Heart left ventricle (tissue), 16 donors: ENCODE data around the gene ABCB10. TPM values are rescaled to one million over a fixed set of nuclear protein-coding genes. Genes with fewer than 3 reads are reported as not detected.
"Not testable (repeated sequence)": the region's sequence is repeated elsewhere in the genome, so short reads cannot be mapped to it uniquely, and the experiment has no call there.

Source experiments
- ATAC-seq, 4 donors: fragments of 200-7000 bp; cut with Tn5 transposase; one replicate each; pipeline ENCODE4 v1.9.1; 2020 to 2022; ENCODE audit warnings: moderate library complexity in 4 of 4, mild to moderate bottlenecking in 3 of 4, moderate number of reproducible peaks in 1 of 4
- DNase-seq, 5 donors: peaks; one replicate each; pipeline ENCODE4 v3.0.0-alpha.2; 2020
- H3K27ac ChIP-seq, 12 donors: fragments of 200-600 bp; sonication (generic) in 4 of 12; one replicate each; pipeline versions ENCODE4 v1.5.0 to v1.8.0; 2016 to 2022; ENCODE audit warnings: mild to moderate bottlenecking in 2 of 12
- H3K27me3 ChIP-seq, 9 donors: fragments of 200-600 bp; sonication (generic) in 2 of 9; one replicate each; pipeline versions ENCODE4 v1.5.1 to v1.8.0; 2016 to 2022; ENCODE audit warnings: mild to moderate bottlenecking in 3 of 9
- H3K36me3 ChIP-seq, 9 donors: fragments of 200-600 bp; sonication (generic) in 2 of 9; one replicate each; pipeline versions ENCODE4 v1.5.0 to v1.8.0; 2018 to 2022; ENCODE audit warnings: mild to moderate bottlenecking in 2 of 9
- H3K4me1 ChIP-seq, 12 donors: fragments of 200-600 bp; sonication (generic) in 4 of 12; one replicate each; pipeline versions ENCODE4 v1.5.0 to v1.8.0; 2016 to 2022; ENCODE audit warnings: mild to moderate bottlenecking in 3 of 12
- H3K4me3 ChIP-seq, 12 donors: fragments of 200-600 bp; sonication (generic) in 4 of 12; one replicate each; pipeline versions ENCODE4 v1.5.0 to v1.8.0; 2017 to 2022; ENCODE audit warnings: mild to moderate bottlenecking in 9 of 12, moderate library complexity in 4 of 12
- H3K9me3 ChIP-seq, 12 donors: fragments of 200-600 bp; sonication (generic) in 4 of 12; one replicate each; pipeline versions ENCODE4 v1.5.0 to v1.8.0; 2016 to 2022; ENCODE audit warnings: mild to moderate bottlenecking in 1 of 12
- CTCF ChIP-seq, 12 donors: fragments of 200-600 bp; sonication (generic) in 4 of 12; IDR thresholded peaks; one replicate each; pipeline versions ENCODE4 v1.5.0 to v1.8.0; 2018 to 2022; ENCODE audit warnings: antibody characterized with exemption in 12 of 12, mild to moderate bottlenecking in 5 of 12
- POLR2A ChIP-seq, 2 donors: fragments of 450-650 bp; IDR thresholded peaks; one replicate each; pipeline ENCODE4 v1.6.1; 2017; ENCODE audit warnings: antibody characterized with exemption in 2 of 2, mild to moderate bottlenecking in 2 of 2, moderate library complexity in 2 of 2
- WGBS, 4 donors: extraction: QIAGEN DNeasy Blood & Tissue Kit in 2 of 4; methylation state at CpG; one replicate each; pipeline versions ENCODE4 v1.1.5 to v1.1.7; 2013 to 2018; 5-methylcytosine and 5-hydroxymethylcytosine counted together
- intact Hi-C, 10 donors: fragments of 100-400 bp; cut with DNase I; formaldehyde crosslinking; loops; one replicate each; pipeline versions ENCODE4 v1.11.1 to v1.14.2; 2022
- polyA plus RNA-seq, 2 donors: library from polyadenylated mRNA; stranded (reverse); fragments of 200-250 nt; gene quantifications; one replicate each; pipeline ENCODE4 v1.2.3, GENCODE V29; 2013
- total RNA-seq, 9 donors: library from RNA; depleted of rRNA in 2 of 9; stranded (reverse); fragments of >200 nt in 2 of 9; fragmentation: NEBNext Ultra II Directional in 3 of 9; extraction: Animal tissue kit (Norgen Biotek cat#: 25700) in 3 of 9; gene quantifications; one replicate each; pipeline versions ENCODE4 v1.1.0 to v1.2.4, GENCODE V29; 2016 to 2023
- donor health status: ischemic (EF 13 %, LVEDD 7.1; RV severe dilation, severe dysfunction).
- donor health status: healthy with polysubstance abuse.
- donor health status: DM: no; HTN: yes; CAD: no.
- donor health status: DM: no; HTN: no; CAD: no.
- donor health status: ischemic (EF 25% LVEDD 6.9; RV normal size, moderate dysfunction).
- donor health status: ischemic (EF 25% LVEDD 5.7; RV mildly dilated, moderate dysfunction).
- donor health status: healthy.
- donor health status: DM: yes; HTN: yes; CAD: no.
- donor health status: ischemic (EF 35%, LVEDD 5.7; RV mildly dilated, moderate dysfunction).
- donor health status: nonischemic (EF 11% LVEDD 7.7; RV severe dilation, severe dysfunction).
- donor health status: DM: yes; HTN: yes; CAD: no.
- donor health status: PGD.
- donor health status: ischemic (EF 29% LVEDD 5.4; RV normal size, mild dysfunction).
- donor health status: nonischemic (EF 23%, LVEDD 6.1; RV moderate dilation, normal function).

Gene ABCB10
- total and polyA plus RNA-seq, 11 donors, result 4.5 to 13.3 (median 10.7) TPM

GRCh38 chr1:229529639-229530038, 28.9 kb downstream of the ABCB10 start:
- ATAC-seq (no peak), DNase-seq (no peak)
- H3K36me3 ChIP-seq, result peaks cover 0 to 95% (median 83%) of the 10 kb centered on the region in 9 donors
- H3K4me3 ChIP-seq, result no peak overlapping the region
- 88 to 98% (median 96%) methylated on average over 7 of the region's 7 CpGs for WGBS, 4 donors
- TF ChIP-seq POLR2A (IDR thresholded peaks at IDR 0.05) (no peak), CTCF (IDR thresholded peaks at IDR 0.05) (no peak)
- no peak overlapping the region for H3K27ac ChIP-seq
- no peaks in the 10 kb centered on the region for H3K27me3 ChIP-seq
- H3K9me3 ChIP-seq, result no peaks in the 10 kb centered on the region
- no peaks in the 10 kb centered on the region for H3K4me1 ChIP-seq
- intact Hi-C loops, result no loop called here

- no peak for DNase-seq
- no peak for TF ChIP-seq POLR2A (IDR thresholded peaks at IDR 0.05)
- 93 to 100% (median 97%) methylated on average over 1 of the region's 1 CpG for WGBS, 4 donors
Measured at GRCh38 chr1:229526695-229527094, 31.8 kb downstream of the ABCB10 start.

GRCh38 chr1:229523052-229523451, 35.5 kb downstream of the ABCB10 start:
- intact Hi-C loops, result no loop called here
- TF ChIP-seq POLR2A (IDR thresholded peaks at IDR 0.05), result no peak
- TF ChIP-seq CTCF (IDR thresholded peaks at IDR 0.05), result no peak
- no peak overlapping the region for H3K4me3 ChIP-seq
- H3K27ac ChIP-seq, result no peak overlapping the region
- peaks cover 0 to 99% (median 81%) of the 10 kb centered on the region in 9 donors for H3K36me3 ChIP-seq
- ATAC-seq (no peak), DNase-seq (no peak)
- H3K9me3 ChIP-seq, result no peaks in the 10 kb centered on the region
- 83 to 90% (median 87%) methylated on average over 1 of the region's 1 CpG for WGBS, 4 donors
- no peaks in the 10 kb centered on the region for H3K27me3 ChIP-seq
- no peaks in the 10 kb centered on the region for H3K4me1 ChIP-seq

More at GRCh38 chr1:229526695-229527094, 31.8 kb downstream of the ABCB10 start:
- peaks cover 0 to 100% (median 89%) of the 10 kb centered on the region in 9 donors for H3K36me3 ChIP-seq
- no peak for ATAC-seq
- no peak overlapping the region for H3K27ac ChIP-seq
- no peak overlapping the region for H3K4me3 ChIP-seq
- H3K4me1 ChIP-seq, result no peaks in the 10 kb centered on the region
- intact Hi-C loops, result no loop called here
- H3K27me3 ChIP-seq, result no peaks in the 10 kb centered on the region
- no peaks in the 10 kb centered on the region for H3K9me3 ChIP-seq

- H3K27ac ChIP-seq, result no peak overlapping the region
- H3K9me3 ChIP-seq, result no peaks in the 10 kb centered on the region
- intact Hi-C loops, result loop anchor here in 9 of 10 donors (1.0 to 10.0 kb wide), 4 partner anchors 256 to 260 kb away; no protein-coding TSS in a partner anchor
- ATAC-seq (peak; percentile 77 to 90 (median 88)), DNase-seq (peak in 4 of 5 donors; percentile 48 to 62 (median 56))
- H3K27me3 ChIP-seq, result no peaks in the 10 kb centered on the region
- H3K4me1 ChIP-seq, result no peaks in the 10 kb centered on the region
- peaks cover 0 to 37% (median 30%) of the 10 kb centered on the region in 9 donors for H3K36me3 ChIP-seq
- no peak for TF ChIP-seq POLR2A (IDR thresholded peaks at IDR 0.05)
- TF ChIP-seq CTCF (IDR thresholded peaks at IDR 0.05), result peak; percentile 71 to 91 (median 79)
- WGBS, 4 donors, result 38 to 41% (median 39%) methylated on average over 8 of the region's 8 CpGs
- H3K4me3 ChIP-seq, result no peak overlapping the region
Measured at GRCh38 chr1:229514578-229515275, 43.8 kb downstream of the ABCB10 start.

- H3K27me3 ChIP-seq, H3K4me3 ChIP-seq, H3K36me3 ChIP-seq, ATAC-seq, H3K27ac ChIP-seq, DNase-seq, H3K9me3 ChIP-seq: not testable (repeated sequence)
- intact Hi-C loops, result loop anchor here in 6 of 10 donors (5.0 to 10.0 kb wide), 2 partner anchors 254 to 257 kb away; no protein-coding TSS in a partner anchor
- peaks cover 0 to 20% (median 15%) of the 10 kb centered on the region in 12 donors for H3K4me1 ChIP-seq
- 88 to 94% (median 91%) methylated on average over 3 to 6 of the region's 6 CpGs for WGBS, 4 donors
Measured at GRCh38 chr1:229511625-229512024, 46.9 kb downstream of the ABCB10 start.

- H3K27me3 ChIP-seq, H3K9me3 ChIP-seq, ATAC-seq, DNase-seq, H3K36me3 ChIP-seq, H3K4me3 ChIP-seq, H3K27ac ChIP-seq: not testable (repeated sequence)
- WGBS, 4 donors, result 78 to 96% (median 81%) methylated on average over 2 of the region's 2 CpGs
- H3K4me1 ChIP-seq, result peaks cover 0 to 22% (median 16%) of the 10 kb centered on the region in 12 donors
- intact Hi-C loops, result loop anchor here in 6 of 10 donors (5.0 to 10.0 kb wide), 2 partner anchors 254 to 256 kb away; no protein-coding TSS in a partner anchor
Measured at GRCh38 chr1:229511201-229511600, 47.3 kb downstream of the ABCB10 start.
